HAP-1 (cell line): ENCODE data around the gene GPC5.
"Not testable (repeated sequence)": the region's sequence is repeated elsewhere in the genome, so short reads cannot be mapped to it uniquely, and the experiment has no call there.

ENCODE experiments used
- DNase-seq, 2 experiments: peaks; one replicate each; pipeline ENCODE4 v3.0.0-alpha.2; 2016 to 2020; ENCODE audit warnings: low spot score in 2 of 2
- H3K27me3 ChIP-seq: fragments of 250-450 bp; sonication (Bioruptor Pico); 2 replicates; pipeline ENCODE4 v1.5.1; 2020; ENCODE audit warnings: low read depth, mild to moderate bottlenecking, moderate library complexity
- H3K36me3 ChIP-seq: fragments of 250-450 bp; sonication (Bioruptor Pico); replicated peaks from 2 replicates; pipeline ENCODE4 v1.5.1; 2020; ENCODE audit warnings: mild to moderate bottlenecking
- H3K4me1 ChIP-seq: fragments of 250-450 bp; sonication (Bioruptor Pico); 2 replicates; pipeline ENCODE4 v1.5.1; 2020; ENCODE audit warnings: mild to moderate bottlenecking
- H3K4me3 ChIP-seq: fragments of 250-450 bp; sonication (Bioruptor Pico); 2 replicates; pipeline ENCODE4 v1.5.1; 2020; ENCODE audit warnings: mild to moderate bottlenecking, moderate library complexity
- H3K9me3 ChIP-seq: fragments of 250-450 bp; sonication (Bioruptor Pico); 2 replicates; pipeline ENCODE4 v1.5.1; 2020; ENCODE audit warnings: mild to moderate bottlenecking, moderate library complexity
- in situ Hi-C: fragments of 300-500 bp; cut with MboI; formaldehyde crosslinking; loops from 3 replicates; pipeline ENCODE4 v1.14.3; 2020; ENCODE audit warnings: low sequenced_read_pairs, inconsistent platforms, mixed read lengths

The GPC5 gene

GRCh38 chr13:92433386-92433785, 1035.0 kb downstream of the GPC5 start:
- in situ Hi-C loops = no loop called here
- H3K4me3 ChIP-seq = no peak overlapping the region
- no peaks in the 10 kb centered on the region for H3K4me1 ChIP-seq
- DNase-seq = no peak
- no peaks in the 10 kb centered on the region for H3K9me3 ChIP-seq
- no peaks in the 10 kb centered on the region for H3K27me3 ChIP-seq
- no peaks in the 10 kb centered on the region for H3K36me3 ChIP-seq

GRCh38 chr13:92433963-92434362, 1035.5 kb downstream of the GPC5 start:
- Histone ChIP-seq H3K9me3 (no peaks in the 10 kb centered on the region), H3K4me1 (no peaks in the 10 kb centered on the region), H3K27me3 (no peaks in the 10 kb centered on the region), H3K36me3 (no peaks in the 10 kb centered on the region), H3K4me3 (no peak overlapping the region)
- in situ Hi-C loops = no loop called here
- no peak for DNase-seq

- Histone ChIP-seq H3K27me3 (no peaks in the 10 kb centered on the region), H3K9me3 (no peaks in the 10 kb centered on the region), H3K36me3 (no peaks in the 10 kb centered on the region), H3K4me1 (no peaks in the 10 kb centered on the region), H3K4me3 (no peak overlapping the region)
- in situ Hi-C loops = no loop called here
- DNase-seq = no peak
These were observed 1038.5 kb downstream of the GPC5 start for GRCh38 chr13:92436924-92437323.

- Histone ChIP-seq H3K4me3 (no peak overlapping the region), H3K4me1 (no peaks in the 10 kb centered on the region), H3K9me3 (no peaks in the 10 kb centered on the region), H3K27me3 (no peaks in the 10 kb centered on the region), H3K36me3 (no peaks in the 10 kb centered on the region)
- in situ Hi-C loops = no loop called here
- no peak for DNase-seq
These were observed 1045.8 kb downstream of the GPC5 start for GRCh38 chr13:92444244-92444643.

- no peaks in the 10 kb centered on the region for H3K27me3 ChIP-seq
- in situ Hi-C loops = no loop called here
- no peak overlapping the region for H3K4me3 ChIP-seq
- H3K9me3 ChIP-seq = no peaks in the 10 kb centered on the region
- H3K36me3 ChIP-seq = no peaks in the 10 kb centered on the region
- no peak for DNase-seq
- H3K4me1 ChIP-seq = no peaks in the 10 kb centered on the region
These were observed 1052.6 kb downstream of the GPC5 start for GRCh38 chr13:92451060-92451459.

GRCh38 chr13:92452840-92453239, 1054.4 kb downstream of the GPC5 start:
- Histone ChIP-seq H3K36me3 (no peaks in the 10 kb centered on the region), H3K9me3 (no peaks in the 10 kb centered on the region), H3K27me3 (no peaks in the 10 kb centered on the region), H3K4me1 (no peaks in the 10 kb centered on the region), H3K4me3 (no peak overlapping the region)
- in situ Hi-C loops = no loop called here
- no peak for DNase-seq

- H3K27me3 ChIP-seq = no peaks in the 10 kb centered on the region
- in situ Hi-C loops = no loop called here
- H3K36me3 ChIP-seq = no peaks in the 10 kb centered on the region
- no peak for DNase-seq
- H3K9me3 ChIP-seq = no peaks in the 10 kb centered on the region
- H3K4me3 ChIP-seq = no peak overlapping the region
- H3K4me1 ChIP-seq = no peaks in the 10 kb centered on the region
These were observed 1060.9 kb downstream of the GPC5 start for GRCh38 chr13:92459306-92459705.

- in situ Hi-C loops = no loop called here
- no peaks in the 10 kb centered on the region for H3K4me1 ChIP-seq
- H3K36me3 ChIP-seq = no peaks in the 10 kb centered on the region
- H3K4me3 ChIP-seq = no peak overlapping the region
- no peak for DNase-seq
- no peaks in the 10 kb centered on the region for H3K9me3 ChIP-seq
- no peaks in the 10 kb centered on the region for H3K27me3 ChIP-seq
These were observed 1062.1 kb downstream of the GPC5 start for GRCh38 chr13:92460479-92460878.

GRCh38 chr13:92461402-92461801, 1063.0 kb downstream of the GPC5 start:
- no peaks in the 10 kb centered on the region for H3K27me3 ChIP-seq
- DNase-seq = no peak
- H3K4me3 ChIP-seq = no peak overlapping the region
- H3K4me1 ChIP-seq = no peaks in the 10 kb centered on the region
- H3K9me3 ChIP-seq = no peaks in the 10 kb centered on the region
- H3K36me3 ChIP-seq = no peaks in the 10 kb centered on the region
- in situ Hi-C loops = no loop called here

- H3K36me3 ChIP-seq = no peaks in the 10 kb centered on the region
- in situ Hi-C loops = no loop called here
- no peak overlapping the region for H3K4me3 ChIP-seq
- no peaks in the 10 kb centered on the region for H3K27me3 ChIP-seq
- no peak for DNase-seq
- H3K9me3 ChIP-seq = no peaks in the 10 kb centered on the region
- no peaks in the 10 kb centered on the region for H3K4me1 ChIP-seq
These were observed 1063.4 kb downstream of the GPC5 start for GRCh38 chr13:92461831-92462230.

- no peaks in the 10 kb centered on the region for H3K36me3 ChIP-seq
- H3K4me3 ChIP-seq = no peak overlapping the region
- no peak for DNase-seq
- no peaks in the 10 kb centered on the region for H3K4me1 ChIP-seq
- H3K9me3 ChIP-seq = no peaks in the 10 kb centered on the region
- H3K27me3 ChIP-seq = no peaks in the 10 kb centered on the region
- in situ Hi-C loops = no loop called here
These were observed 1064.7 kb downstream of the GPC5 start for GRCh38 chr13:92463134-92463533.

- Histone ChIP-seq H3K9me3 (no peaks in the 10 kb centered on the region), H3K4me3 (no peak overlapping the region), H3K36me3 (no peaks in the 10 kb centered on the region), H3K27me3 (no peaks in the 10 kb centered on the region), H3K4me1 (no peaks in the 10 kb centered on the region)
- in situ Hi-C loops = no loop called here
- no peak for DNase-seq
These were observed 1075.5 kb downstream of the GPC5 start for GRCh38 chr13:92473765-92474475.

- no peak overlapping the region for H3K4me3 ChIP-seq
- no peaks in the 10 kb centered on the region for H3K4me1 ChIP-seq
- no peaks in the 10 kb centered on the region for H3K9me3 ChIP-seq
- in situ Hi-C loops = no loop called here
- no peak for DNase-seq
- no peaks in the 10 kb centered on the region for H3K36me3 ChIP-seq
- no peaks in the 10 kb centered on the region for H3K27me3 ChIP-seq
These were observed 1082.0 kb downstream of the GPC5 start for GRCh38 chr13:92480387-92480786.

- in situ Hi-C loops, H3K4me1 ChIP-seq, H3K27me3 ChIP-seq, H3K9me3 ChIP-seq, H3K4me3 ChIP-seq, DNase-seq, H3K36me3 ChIP-seq: not testable (repeated sequence)
These were observed 1084.4 kb downstream of the GPC5 start for GRCh38 chr13:92482790-92483189.

- Histone ChIP-seq H3K4me3 (no peak overlapping the region), H3K36me3 (no peaks in the 10 kb centered on the region), H3K9me3 (no peaks in the 10 kb centered on the region), H3K4me1 (no peaks in the 10 kb centered on the region), H3K27me3 (no peaks in the 10 kb centered on the region)
- in situ Hi-C loops = no loop called here
- DNase-seq = no peak
These were observed 1085.5 kb downstream of the GPC5 start for GRCh38 chr13:92483894-92484293.
